OCI-LY7 (cell line): ENCODE measurements around the gene SLC1A4. TPM values are rescaled to one million over a fixed set of nuclear protein-coding genes. Genes with fewer than 3 reads are reported as not detected.

ENCODE experiments used
- BruUV-seq: library from RNA; stranded (reverse); fragments of 400-500 nt; replicated peaks from 2 replicates; lab custom pipeline; 2021; lab: Mats Ljungman, UMichigan
- CTCF ChIA-PET: fragments of 300-600 bp; sonication (Branson Sonifier 250); formaldehyde crosslinking; loops from one replicate; lab custom pipeline; 2022; ENCODE audit warnings: antibody characterized with exemption; ENCODE audit not compliant: unreplicated experiment; lab: Charles Lee
- POLR2A ChIA-PET: fragments of 300-600 bp; sonication (Branson Sonifier 250); formaldehyde crosslinking; loops from one replicate; lab custom pipeline; 2022; ENCODE audit warnings: antibody characterized with exemption; lab: Charles Lee
- DNase-seq: peaks from one replicate; pipeline ENCODE4 v3.0.0-alpha.2; 2015; ENCODE audit warnings: low spot score
- H2AFZ ChIP-seq: fragments of 200-600 bp; sonication (generic), shearing (Covaris generic); 2 replicates; pipeline ENCODE4 v1.6.1; 2014; ENCODE audit warnings: mild to moderate bottlenecking, antibody characterized with exemption, low read length, moderate library complexity
- H3K27ac ChIP-seq: fragments of 200-600 bp; sonication (generic); 2 replicates; pipeline ENCODE4 v1.5.1; 2014; ENCODE audit warnings: mixed run types, low read depth, mild to moderate bottlenecking, moderate library complexity, low read length, inconsistent platforms; ENCODE audit not compliant: poor library complexity, severe bottlenecking
- H3K36me3 ChIP-seq: fragments of 200-600 bp; sonication (generic); 2 replicates; pipeline ENCODE4 v1.6.1; 2014; ENCODE audit warnings: mild to moderate bottlenecking, antibody characterized with exemption, low read length, moderate library complexity, mixed read lengths; ENCODE audit not compliant: insufficient read depth
- H3K4me1 ChIP-seq: fragments of 200-600 bp; sonication (generic); 2 replicates; pipeline ENCODE4 v1.5.1; 2014; ENCODE audit warnings: mild to moderate bottlenecking, low read length; ENCODE audit not compliant: insufficient read depth, poor library complexity, severe bottlenecking
- H3K4me2 ChIP-seq: fragments of 200-600 bp; sonication (generic); 2 replicates; pipeline ENCODE4 v1.6.1; 2014; ENCODE audit warnings: mild to moderate bottlenecking, low read length
- H3K4me3 ChIP-seq: fragments of 200-600 bp; sonication (generic); 2 replicates; pipeline ENCODE4 v1.5.1; 2014; ENCODE audit warnings: mild to moderate bottlenecking, low read depth, low read length; ENCODE audit not compliant: poor library complexity, severe bottlenecking
- H3K79me2 ChIP-seq: fragments of 200-600 bp; sonication (generic); 2 replicates; pipeline ENCODE4 v1.6.1; 2016; ENCODE audit warnings: low read depth, mild to moderate bottlenecking, low read length, moderate library complexity, mixed read lengths; ENCODE audit not compliant: insufficient read depth
- H3K9me2 ChIP-seq: fragments of 200-600 bp; sonication (generic); 2 replicates; pipeline ENCODE4 v1.6.1; 2016; ENCODE audit warnings: mild to moderate bottlenecking, low read length, mixed read lengths; ENCODE audit not compliant: insufficient read depth
- H3K9me3 ChIP-seq: fragments of 200-600 bp; sonication (generic); 2 replicates; pipeline ENCODE4 v1.6.1; 2014; ENCODE audit warnings: mild to moderate bottlenecking, mixed run types, low read length, mixed read lengths
- H4K20me1 ChIP-seq: fragments of 200-600 bp; sonication (generic); 2 replicates; pipeline ENCODE4 v1.6.1; 2014; ENCODE audit warnings: mild to moderate bottlenecking, antibody characterized with exemption, low read length, moderate library complexity, mixed read lengths; ENCODE audit not compliant: insufficient read depth
- CTCF ChIP-seq: fragments of 200-600 bp; sonication (generic); conservative IDR thresholded peaks from 2 replicates; pipeline ENCODE4 v1.5.1; 2014; ENCODE audit warnings: mild to moderate bottlenecking, antibody characterized with exemption, low read length, moderate library complexity, mixed read lengths
- EZH2phosphoT487 ChIP-seq: fragments of 200-600 bp; sonication (generic); IDR thresholded peaks from 2 replicates; pipeline ENCODE4 v1.6.1; 2018; ENCODE audit warnings: low read depth, borderline replicate concordance, mild to moderate bottlenecking, mixed run types, antibody characterized with exemption, low read length, moderate library complexity, mixed read lengths
- intact Hi-C: fragments of 100-400 bp; cut with micrococcal nuclease; formaldehyde crosslinking; loops from one replicate; pipeline ENCODE4 v1.10.0; 2022; ENCODE audit not compliant: unreplicated experiment
- total RNA-seq, 2 experiments: library from RNA; depleted of rRNA in 1 of 2; stranded (reverse); fragments of >200 nt in 1 of 2; shearing (Covaris generic) in 1 of 2; gene quantifications; 2 replicates each; pipeline ENCODE4 v1.2.3, GENCODE V29; 2014 to 2022

Gene SLC1A4
- total RNA-seq, 2 experiments from 2014 or later, result 17.2 to 31.1 TPM

GRCh38 chr2:65067806-65068553 is 78.8 kb downstream of the SLC1A4 start:
- H3K9me3 ChIP-seq, result no peaks in the 10 kb centered on the region
- peak overlapping the region; percentile 64 for H3K4me2 ChIP-seq
- ChIA-PET CTCF (interaction anchor here (0.6 to 1.6 kb wide), 4 partner anchors 10 to 203 kb away, joined by 3 to 10 read pairs (median 4); no protein-coding TSS in a partner anchor), POLR2A (interaction anchor here (0.6 to 2.2 kb wide), 7 partner anchors 10 to 101 kb away, joined by 3 to 14 read pairs (median 4); partner anchors contain the start of gene CEP68)
- intact Hi-C loops, result no loop called here
- no peaks in the 10 kb centered on the region for H3K79me2 ChIP-seq
- H3K27ac ChIP-seq, result peak overlapping the region; percentile 83
- no peak overlapping the region for H2AFZ ChIP-seq
- DNase-seq, result no peak
- peaks cover 75% of the 10 kb centered on the region for H3K4me1 ChIP-seq
- no peak overlapping the region for H3K4me3 ChIP-seq
- no TSS peak for BruUV-seq
- peaks cover 23% of the 10 kb centered on the region for H3K36me3 ChIP-seq
- no peaks in the 10 kb centered on the region for H4K20me1 ChIP-seq
- TF ChIP-seq EZH2phosphoT487, result no peak
- TF ChIP-seq CTCF, result 0 out of 2 replicates have a peak, but pooled peaks have one; percentile 1
- no peaks in the 10 kb centered on the region for H3K9me2 ChIP-seq

GRCh38 chr2:65069439-65069824 is 80.2 kb downstream of the SLC1A4 start:
- Histone ChIP-seq H3K4me1 (peaks cover 86% of the 10 kb centered on the region), H3K27ac (peak overlapping the region; percentile 83), H3K9me3 (no peaks in the 10 kb centered on the region), H3K79me2 (no peaks in the 10 kb centered on the region), H3K36me3 (peaks cover 36% of the 10 kb centered on the region), H4K20me1 (no peaks in the 10 kb centered on the region), H3K9me2 (no peaks in the 10 kb centered on the region), H3K4me2 (peak overlapping the region; percentile 64), H3K4me3 (no peak overlapping the region), H2AFZ (no peak overlapping the region)
- ChIA-PET CTCF (interaction anchor here (0.8 kb wide), 1 partner anchor 100 kb away, joined by 4 read pairs; no protein-coding TSS in a partner anchor), POLR2A (interaction anchor here (0.5 to 1.6 kb wide), 5 partner anchors 26 to 99 kb away, joined by 3 to 4 read pairs (median 3); no protein-coding TSS in a partner anchor)
- intact Hi-C loops, result no loop called here
- TF ChIP-seq EZH2phosphoT487 (no peak), CTCF (no peak)
- DNase-seq, result no peak
- BruUV-seq, result no TSS peak
